ELR (cell line): ENCODE measurements around the gene SCCPDH.
"Not testable (repeated sequence)": the region's sequence is repeated elsewhere in the genome, so short reads cannot be mapped to it uniquely, and the experiment has no call there.

Source experiments
- DNase-seq: peaks from one replicate; pipeline ENCODE4 v3.0.0-alpha.2; 2015; ENCODE audit warnings: low read depth

Gene SCCPDH

DNA sequence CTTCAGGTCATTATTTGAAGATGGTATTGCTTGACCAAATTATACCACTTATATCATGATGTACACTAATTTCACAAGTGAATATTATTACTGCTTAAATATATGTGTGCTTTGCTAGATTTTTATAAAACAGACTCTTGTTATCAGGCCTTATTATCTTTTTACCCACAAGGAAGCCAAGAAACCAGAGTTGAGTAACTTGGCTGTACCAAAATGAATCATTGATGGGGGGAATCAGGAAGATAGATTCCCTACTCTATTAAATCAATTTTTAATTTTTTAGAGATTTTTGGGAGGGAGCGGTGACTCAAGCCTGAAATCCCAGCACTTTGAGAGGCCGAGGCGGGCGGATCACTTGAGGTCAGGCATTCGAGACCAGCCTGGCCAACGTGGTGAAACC, 16.0 kb upstream of the SCCPDH start:
- no peak for DNase-seq

DNA sequence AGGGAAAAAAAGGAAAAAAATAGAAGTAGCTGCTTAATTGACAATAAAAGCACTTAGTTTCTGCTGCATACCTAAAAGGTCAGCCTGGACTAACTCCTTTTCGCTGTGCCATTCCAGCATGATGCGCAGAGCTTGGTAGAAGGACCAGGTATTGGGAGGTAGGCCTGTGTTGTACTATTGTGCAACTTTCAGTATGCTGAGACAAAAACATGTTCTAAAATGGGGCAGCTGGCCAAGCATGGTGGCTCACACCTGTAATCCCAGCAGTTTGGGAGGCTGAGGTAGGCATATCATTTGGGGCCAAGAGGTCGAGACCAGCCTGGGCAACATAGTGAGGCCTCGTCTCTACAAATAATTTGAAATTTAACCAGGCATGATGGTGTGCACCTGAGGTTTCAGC, 15.0 kb upstream of the SCCPDH start:
- no peak for DNase-seq

DNA sequence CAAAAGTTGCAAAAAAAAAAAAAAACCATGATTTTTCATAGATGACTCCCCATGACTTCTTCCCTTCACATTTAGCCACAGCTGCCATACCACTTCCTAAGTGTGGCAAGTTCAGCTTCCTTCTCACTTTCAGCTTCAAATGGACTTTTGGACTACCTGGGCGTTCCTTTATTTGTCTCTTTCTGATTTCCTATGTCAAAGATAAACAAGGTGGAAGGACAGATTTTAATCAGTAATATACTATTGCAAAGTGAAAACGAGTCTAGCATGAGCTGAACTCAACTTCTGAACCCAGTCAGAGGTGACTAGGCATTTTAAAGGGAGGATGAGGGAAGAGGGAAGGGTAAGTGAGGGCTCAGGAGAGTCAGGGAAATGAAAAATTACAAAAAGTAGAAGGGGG, 14.4 kb upstream of the SCCPDH start:
- no peak for DNase-seq

DNA sequence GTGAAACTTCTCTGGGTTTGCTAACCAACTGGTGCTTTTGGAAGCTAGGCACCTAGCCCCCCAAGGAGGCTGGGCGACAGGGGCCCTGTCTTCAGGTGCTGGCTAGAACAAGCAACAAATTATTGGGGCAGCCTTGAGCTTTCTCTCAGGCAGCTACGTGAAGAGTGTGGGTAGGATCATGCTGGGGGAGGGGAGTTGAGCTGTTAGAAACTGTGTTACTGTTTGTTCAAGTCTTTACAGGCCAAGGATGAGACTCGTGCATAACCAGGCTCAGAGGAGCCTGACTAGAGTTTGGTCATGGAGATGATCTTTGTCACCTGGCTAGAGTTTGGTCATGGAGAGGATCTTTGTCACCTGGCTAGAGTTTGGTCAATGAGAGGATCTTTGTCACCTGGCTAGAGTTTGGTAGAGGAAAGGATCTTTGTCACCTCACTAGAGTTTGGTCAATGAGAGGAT, 12.6 kb upstream of the SCCPDH start:
- no peak for DNase-seq

DNA sequence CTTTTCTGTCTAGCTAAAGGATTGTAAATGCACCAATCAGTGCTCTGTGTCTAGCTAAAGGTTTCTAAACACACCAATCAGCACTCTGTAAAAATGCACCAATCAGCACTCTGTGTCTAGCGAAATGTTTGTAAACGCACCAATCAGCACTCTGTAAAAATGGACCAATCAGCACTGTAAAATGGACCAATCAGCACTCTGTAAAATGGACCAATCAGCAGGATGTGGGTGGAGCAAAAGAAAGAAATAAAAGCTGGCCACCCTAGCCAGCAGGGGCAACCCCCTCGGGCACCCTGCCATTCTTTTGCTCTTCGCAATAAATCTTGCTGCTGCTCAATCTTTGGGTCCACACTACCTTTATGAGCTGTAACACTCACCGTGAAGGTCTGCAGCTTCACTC, 11.8 kb upstream of the SCCPDH start:
- not testable (repeated sequence) for DNase-seq

DNA sequence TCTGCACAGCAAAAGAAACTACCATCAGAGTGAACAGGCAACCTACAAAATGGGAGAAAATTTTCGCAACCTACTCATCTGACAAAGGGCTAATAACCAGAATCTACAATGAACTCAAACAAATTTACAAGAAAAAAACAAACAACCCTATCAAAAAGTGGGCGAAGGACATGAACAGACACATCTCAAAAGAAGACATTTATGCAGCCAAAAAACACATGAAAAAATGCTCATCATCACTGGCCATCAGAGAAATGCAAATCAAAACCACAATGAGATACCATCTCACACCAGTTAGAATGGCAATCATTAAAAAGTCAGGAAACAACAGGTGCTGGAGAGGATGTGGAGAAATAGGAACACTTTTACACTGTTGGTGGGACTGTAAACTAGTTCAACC, 4.8 kb upstream of the SCCPDH start:
- not testable (repeated sequence) for DNase-seq

DNA sequence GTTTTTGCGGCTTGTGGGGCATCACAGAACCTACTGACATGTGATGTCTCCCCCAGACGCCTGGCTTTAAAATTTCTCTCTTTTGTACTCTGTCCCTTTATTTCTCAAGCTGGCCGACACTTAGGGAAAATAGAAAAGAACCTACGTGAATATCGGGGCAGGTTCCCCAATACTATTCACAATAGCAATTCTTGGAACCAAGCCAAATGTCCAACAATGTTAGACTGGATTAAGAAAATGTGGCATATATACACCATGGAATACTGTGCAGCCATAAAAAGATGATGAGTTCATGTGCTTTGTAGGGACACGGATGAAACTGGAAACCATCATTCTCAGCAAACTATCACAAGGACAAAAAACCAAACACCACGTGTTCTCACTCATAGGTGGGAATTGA, 3.4 kb upstream of the SCCPDH start:
- DNase-seq, result not testable (repeated sequence)

DNA sequence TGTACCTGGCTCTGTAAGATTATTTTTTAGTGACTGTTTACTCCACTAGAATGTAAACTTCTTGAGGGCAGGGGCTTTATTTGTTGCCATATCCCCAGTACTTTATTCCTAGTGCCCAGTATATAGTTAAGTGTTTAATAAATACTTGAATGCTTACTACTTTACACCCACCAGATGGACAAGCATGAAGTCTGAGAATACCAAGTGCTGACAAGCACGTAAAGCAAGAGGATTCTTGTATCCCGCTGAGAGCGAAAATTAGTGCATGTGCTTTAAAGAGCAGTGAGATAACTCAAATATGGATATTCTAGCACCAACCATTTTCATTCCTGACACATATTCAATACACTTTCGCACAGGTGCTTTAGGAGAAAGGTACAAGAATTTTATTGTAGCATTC, 1.5 kb upstream of the SCCPDH start:
- DNase-seq, result no peak

DNA sequence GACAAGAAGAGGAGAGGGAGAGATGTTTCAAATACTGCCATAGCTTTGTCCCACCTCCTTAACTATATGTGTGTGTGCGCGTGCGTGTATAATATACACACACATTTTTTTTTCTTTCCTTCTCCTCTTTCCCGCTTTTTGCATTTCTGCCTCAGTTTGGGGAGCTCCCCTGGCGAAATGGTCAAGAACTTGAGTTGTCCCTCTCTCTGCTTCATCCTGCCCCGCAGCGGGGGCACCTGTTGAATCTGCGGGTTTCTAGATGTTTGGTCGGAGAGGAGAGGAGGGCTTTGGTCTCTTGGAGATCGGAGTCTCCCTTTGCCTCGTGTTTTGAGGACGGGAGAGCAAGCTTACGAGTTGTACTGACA, 504 bp downstream of the SCCPDH start:
- DNase-seq, result peak; percentile 66

DNA sequence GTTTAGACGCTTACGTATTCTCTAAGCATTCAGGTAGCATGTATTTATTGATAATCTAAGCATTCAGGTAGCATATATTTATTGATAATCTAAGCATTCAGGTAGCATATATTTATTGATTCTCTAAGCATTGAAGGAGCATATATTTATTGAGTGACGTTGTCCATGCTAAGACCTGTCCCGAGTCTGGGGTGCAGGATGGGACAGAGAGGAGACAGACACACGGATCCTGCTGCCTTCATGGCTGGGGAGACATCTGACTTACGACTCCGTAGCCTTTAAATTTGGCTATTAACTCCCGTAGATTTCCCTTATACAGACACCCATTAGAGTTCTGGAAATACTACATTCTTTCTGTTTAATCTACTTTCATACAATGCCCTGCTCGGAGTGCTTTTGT, 982 bp downstream of the SCCPDH start:
- no peak for DNase-seq

DNA sequence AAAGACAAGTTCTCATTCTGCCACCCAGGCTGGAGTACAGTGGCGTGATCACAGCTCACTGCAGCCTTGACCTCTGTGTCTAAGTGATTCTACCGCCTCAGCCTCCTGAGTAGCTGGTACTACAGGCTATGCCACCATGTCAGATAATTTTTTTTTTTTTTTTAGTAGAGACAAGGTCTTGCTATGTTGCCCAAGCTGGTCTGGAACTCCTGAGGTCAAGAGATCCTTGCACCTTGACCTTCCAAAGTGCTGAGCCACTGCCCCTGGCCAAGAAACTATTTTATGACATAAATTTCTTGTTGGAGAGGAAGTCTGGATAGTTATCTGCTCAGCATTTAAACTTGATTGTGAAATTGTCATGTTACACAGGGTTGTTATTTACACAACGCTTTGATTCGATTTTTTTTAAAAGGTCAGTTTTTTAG, 2.1 kb downstream of the SCCPDH start:
- DNase-seq, result no peak

DNA sequence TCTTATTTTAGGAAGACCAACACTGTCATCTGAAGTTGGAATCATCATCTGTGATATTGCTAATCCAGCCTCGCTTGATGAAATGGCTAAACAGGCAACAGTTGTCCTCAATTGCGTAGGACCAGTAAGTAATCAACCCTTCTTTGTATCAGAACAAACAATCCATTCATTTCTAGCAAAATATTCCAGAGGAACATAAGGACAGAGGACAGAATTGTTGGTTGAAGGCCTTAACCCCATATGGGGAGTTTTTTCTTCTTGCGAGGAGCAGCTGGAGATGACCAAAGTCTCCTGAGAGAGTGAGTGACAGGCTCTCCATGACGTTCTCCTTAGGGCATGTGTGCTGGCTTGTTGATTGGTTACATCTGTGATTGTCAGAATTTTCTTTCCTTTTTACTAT, 2.7 kb downstream of the SCCPDH start:
- no peak for DNase-seq

DNA sequence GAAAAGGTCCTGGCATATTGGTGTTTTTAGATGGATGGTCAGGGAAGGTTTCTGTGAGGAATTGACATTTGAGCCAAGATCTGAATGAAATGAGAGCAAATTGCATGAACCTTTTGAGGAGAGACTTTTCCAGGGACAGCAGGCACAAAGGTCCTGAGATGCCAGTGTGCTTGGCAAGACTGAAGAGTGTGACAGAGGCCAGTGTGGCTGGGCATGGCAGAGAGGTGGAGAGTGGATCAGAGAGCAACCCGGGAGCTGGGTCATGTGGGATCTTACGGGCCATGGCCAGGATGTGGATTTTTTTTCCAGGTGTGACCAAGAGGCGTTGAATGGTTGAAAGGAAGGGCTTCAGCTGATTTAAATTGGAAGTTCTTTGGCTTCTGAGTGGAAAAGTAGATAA, 3.4 kb downstream of the SCCPDH start:
- DNase-seq, result no peak

DNA sequence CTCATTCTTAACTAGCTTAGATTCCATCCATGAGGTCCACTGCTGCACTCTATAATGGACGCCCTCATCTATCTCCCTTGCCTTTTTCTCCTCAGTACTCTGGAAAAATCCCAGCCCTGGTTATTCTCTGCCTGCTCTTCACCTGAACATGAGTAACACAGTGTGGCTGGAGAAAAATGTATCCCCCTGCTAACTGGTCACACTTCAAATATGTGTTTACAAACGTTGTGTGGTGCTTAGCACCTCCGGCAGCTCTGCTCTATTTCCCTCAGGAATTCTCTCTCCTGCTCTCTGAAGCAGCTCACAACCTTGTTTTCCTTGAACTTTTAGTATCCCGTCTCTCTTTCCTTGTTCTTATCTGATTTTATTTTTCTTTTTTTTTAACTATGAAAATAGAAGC, 4.1 kb downstream of the SCCPDH start:
- DNase-seq, result peak; percentile 44

DNA sequence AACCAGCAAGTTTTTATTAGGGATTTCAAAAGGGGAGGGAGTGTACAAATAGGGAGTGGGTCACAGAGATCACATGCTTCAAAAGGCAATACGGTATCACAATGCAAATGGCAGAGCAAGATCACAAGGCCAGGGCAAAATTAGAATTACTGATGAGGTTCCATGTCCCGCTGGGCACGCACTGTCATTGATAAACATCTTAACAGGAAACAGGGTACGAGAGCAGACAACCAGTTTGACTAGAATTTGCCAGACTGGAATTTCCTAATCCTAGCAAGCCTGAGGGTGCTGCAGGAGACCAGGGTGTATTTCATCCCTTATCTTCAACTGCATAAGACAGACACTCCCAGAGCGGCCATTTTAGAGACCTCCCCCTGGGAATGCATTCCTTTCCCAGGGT, 4.8 kb downstream of the SCCPDH start:
- DNase-seq, result not testable (repeated sequence)

DNA sequence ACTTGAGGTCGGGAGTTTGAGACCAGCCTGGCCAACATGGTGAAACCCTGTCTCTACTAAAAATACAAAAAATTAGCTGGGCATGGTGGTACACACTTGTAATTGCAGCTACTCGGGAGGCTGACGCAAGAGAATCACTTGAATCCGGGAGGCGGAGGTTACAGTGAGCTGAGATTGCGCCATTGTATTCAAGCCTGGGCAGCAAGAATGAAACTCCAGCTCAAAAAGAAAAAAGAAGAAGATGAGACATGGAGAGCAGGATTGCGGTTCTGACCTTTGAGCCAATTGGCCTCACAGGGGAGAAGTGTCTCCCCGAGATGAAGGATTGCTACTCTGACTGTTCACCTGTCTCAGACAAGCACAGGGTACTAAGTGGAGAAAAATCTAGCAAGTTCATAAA, 6.6 kb downstream of the SCCPDH start:
- no peak for DNase-seq

DNA sequence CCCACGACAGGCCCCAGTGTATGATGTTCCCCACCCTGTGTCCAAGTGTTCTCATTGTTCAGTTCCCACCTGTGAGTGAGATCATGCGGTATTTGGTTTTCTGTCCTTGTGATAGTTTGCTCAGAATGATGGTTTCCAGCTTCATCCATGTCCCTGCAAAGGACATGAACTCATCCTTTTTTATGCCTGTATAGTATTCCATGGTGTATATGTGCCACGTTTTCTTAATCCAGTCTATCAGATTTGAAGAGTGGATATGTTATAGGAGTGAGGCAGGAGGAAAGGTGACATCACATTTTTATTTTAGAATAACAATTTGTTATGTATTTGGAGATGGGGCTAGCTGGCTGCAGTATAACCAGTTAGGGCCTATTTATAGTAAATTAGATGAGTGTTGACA, 7.7 kb downstream of the SCCPDH start:
- DNase-seq, result not testable (repeated sequence)

DNA sequence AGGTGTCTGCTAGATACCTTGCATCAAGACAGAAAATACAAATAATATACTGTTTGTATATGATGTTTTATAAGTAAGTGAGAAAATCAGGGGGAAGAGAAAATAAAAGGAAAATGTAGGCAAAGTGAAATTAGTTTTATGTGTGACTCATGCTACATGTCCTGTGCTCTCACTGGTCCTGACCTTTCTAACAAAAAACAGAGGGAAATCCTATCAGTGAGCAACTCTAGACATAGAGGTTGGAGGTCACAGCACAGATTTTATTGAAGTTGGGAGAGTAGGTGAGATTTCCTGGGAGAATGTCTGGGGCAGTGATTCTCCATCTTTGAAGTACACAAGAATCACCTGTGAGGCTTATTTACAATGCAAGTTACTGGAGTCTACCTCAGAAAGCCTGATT, 9.5 kb downstream of the SCCPDH start:
- DNase-seq, result no peak

DNA sequence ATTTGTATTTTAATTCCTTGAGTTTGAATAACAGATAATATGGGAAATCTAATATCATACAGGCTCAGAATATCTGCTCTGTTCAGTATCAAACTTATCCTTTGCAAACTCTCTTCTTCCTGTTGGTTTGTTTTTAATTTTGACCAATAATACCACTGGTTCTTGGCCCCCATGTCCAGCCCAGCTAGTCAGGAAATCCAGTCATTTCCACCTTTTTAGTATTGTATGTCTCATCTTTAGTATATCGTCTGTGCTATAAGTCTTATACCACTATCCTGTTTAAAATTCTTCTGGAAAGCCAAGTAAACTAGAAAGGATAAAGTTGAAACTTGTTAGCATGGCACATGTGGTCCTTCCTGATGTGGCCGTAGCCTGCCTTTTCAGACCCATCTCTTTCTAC, 10.7 kb downstream of the SCCPDH start:
- DNase-seq, result no peak

DNA sequence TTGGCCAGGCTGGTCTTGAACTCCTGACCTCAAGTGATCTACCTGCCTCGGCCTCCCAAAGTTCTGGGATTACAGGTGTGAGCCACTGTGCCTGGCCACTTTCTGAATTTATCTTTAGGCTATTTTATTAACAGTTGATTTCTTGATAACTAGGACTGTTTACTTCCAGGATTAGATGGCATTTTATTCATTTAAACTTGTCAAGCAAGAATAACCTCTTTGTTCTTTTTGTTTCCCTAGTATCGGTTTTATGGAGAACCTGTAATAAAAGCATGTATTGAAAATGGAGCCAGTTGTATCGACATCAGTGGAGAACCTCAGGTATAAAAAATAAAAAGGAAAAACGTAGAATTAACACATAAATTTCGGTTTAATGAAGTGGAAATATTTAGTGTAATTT, 11.5 kb downstream of the SCCPDH start:
- no peak for DNase-seq

DNA sequence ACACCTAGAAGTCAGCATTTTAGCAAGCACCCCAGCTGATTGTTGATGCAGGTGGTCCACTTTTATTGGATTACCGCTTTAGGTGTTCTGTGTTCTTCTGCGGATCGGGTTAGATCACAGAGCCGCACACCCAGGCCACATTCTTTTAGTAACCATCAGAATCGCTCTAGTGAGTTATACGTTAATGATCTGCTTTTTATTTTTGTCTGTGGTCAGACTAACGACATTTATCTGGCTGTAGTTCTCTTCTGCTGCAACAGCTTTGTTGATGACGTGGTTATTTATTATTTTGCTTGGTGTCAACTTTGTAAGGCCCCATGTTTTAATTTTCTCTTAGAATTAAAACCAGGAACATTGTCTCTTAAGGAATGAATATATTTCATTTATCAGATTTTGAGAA, 18.2 kb downstream of the SCCPDH start:
- DNase-seq, result no peak

DNA sequence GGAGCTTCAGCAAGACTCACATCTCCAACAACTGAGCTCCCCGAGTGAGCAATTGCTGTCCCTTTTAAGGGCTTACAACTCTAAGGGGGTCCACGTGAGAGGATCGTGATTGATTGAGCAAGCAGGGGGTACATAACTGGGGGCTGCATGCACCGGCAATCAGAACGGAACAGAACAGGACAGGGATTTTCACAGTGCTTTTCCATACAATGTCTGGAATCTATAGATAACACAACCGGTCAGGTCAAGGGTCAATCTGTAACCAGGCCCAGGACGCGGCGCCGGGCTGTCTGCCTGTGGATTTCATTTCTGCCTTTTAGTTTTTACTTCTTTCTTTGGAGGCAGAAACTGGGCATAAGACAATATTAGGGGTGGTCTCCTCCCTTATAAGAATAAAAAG, 21.9 kb downstream of the SCCPDH start:
- not testable (repeated sequence) for DNase-seq

DNA sequence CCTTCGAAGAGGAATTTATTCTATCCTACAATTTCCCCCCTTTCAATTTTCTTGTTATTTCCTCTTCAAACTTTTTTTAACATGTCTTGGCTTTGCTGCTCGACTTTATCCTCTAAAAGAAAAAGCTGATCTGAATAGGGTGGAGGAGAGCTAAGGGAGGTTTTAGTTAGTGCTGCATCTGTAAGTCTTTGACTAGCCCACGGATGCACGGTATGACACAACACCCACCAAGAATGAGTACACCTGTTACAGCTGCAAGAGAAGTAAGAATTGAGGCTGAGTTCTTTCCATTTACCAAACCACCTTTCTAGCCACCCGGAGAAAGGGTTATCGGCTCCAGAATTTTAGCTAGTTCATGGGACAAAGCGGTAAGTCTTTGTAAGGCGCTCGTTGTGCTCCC, 23.8 kb downstream of the SCCPDH start:
- no peak for DNase-seq

DNA sequence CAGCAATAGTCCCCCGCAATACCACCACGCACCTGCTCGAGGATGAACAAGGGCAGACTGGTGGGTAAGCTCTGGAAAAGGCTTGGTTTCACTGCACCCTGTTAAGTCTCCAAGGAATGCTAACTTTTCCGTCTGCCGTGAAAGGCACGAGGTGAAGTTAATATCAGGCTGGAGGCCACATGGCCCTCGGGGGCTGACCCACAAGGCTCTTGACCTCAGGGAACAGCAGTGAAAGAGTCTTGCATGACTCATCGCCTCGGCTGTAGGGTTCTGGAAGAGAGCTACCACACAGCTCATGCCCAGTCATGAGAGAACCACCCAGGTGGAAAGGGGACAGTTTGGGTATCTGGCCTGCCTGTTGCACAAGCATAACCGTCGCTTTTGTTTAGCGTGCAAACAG, 24.7 kb downstream of the SCCPDH start:
- peak; percentile 71 for DNase-seq

DNA sequence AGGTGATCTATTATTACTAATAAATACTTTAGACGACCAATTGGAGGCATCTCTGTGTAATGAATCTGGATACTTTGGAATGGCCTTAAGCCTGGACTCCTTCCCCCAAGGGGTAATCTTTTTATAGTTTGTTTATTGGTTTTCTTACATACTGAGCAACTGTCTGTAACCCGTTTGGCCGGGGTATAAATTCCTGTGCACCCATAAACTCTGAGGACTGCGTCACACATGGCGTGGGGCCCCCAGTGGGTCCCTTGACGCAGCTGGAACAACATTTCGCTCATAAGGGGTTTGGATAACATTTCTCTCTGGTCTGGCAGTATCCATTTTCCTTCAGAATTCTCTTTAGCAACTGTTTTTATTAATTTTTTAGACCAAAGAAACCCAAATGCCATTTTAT, 26.5 kb downstream of the SCCPDH start:
- DNase-seq, result no peak
